BE2C (cell line): ENCODE data around the gene CDC34.

Experiments used
- DNase-seq: peaks from one replicate; pipeline ENCODE4 v3.0.0-alpha.2; 2020
- H3K27me3 ChIP-seq: fragments of 250-450 bp; sonication (Bioruptor Pico); 2 replicates; pipeline ENCODE4 v1.5.1; 2020; ENCODE audit warnings: mild to moderate bottlenecking
- H3K36me3 ChIP-seq: fragments of 250-450 bp; sonication (Bioruptor Pico); 2 replicates; pipeline ENCODE4 v1.5.1; 2020; ENCODE audit warnings: mild to moderate bottlenecking
- H3K4me1 ChIP-seq: fragments of 250-450 bp; sonication (Bioruptor Pico); 2 replicates; pipeline ENCODE4 v1.5.1; 2020
- H3K4me3 ChIP-seq: 2 replicates; pipeline ENCODE4 v1.5.1; 2011; ENCODE audit warnings: low read depth, low read length
- H3K9me3 ChIP-seq: fragments of 250-450 bp; sonication (Bioruptor Pico); 2 replicates; pipeline ENCODE4 v1.5.1; 2020
- CTCF ChIP-seq: IDR thresholded peaks from 2 replicates; pipeline ENCODE4 v1.5.1; 2012; ENCODE audit warnings: mild to moderate bottlenecking, low read depth, low read length

The CDC34 gene

DNA sequence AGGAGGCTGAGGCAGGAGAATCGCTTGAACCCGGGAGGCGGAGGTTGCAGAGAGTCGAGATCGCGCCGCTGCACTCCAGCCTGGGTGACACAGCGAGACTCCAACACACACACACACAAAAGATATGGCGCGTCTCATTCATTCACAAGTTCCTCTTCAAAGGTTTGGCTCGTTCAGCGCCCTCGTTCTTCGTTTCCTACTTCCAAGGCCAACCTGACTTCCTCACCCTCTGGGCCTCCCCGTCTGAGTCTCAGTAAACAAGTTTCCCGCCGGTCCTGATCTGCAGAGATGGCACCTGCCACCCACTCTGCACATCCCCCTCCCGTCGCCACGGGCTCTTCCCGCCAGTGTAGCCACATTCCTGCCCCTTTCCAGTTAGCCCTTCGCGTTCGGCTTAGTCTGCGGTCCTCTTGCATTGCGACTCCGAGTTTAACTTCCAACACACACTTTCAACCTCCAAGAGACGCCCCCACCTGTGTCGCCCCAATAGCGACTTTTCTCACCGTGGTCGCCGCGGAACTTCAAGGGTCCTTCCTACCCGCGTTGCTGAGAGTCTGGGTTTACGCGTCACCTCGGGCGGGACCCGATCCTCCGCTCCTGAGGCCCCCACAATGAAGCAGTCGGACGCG is 39.5 kb downstream of the CDC34 start:
- H3K4me3 ChIP-seq, result peak overlapping the region; percentile 53
- no peaks in the 10 kb centered on the region for H3K9me3 ChIP-seq
- no peaks in the 10 kb centered on the region for H3K27me3 ChIP-seq
- H3K36me3 ChIP-seq, result no peaks in the 10 kb centered on the region; the same call in 1 of the 2 replicates
- TF ChIP-seq CTCF, result no peak
- DNase-seq, result peak; percentile 41
- H3K4me1 ChIP-seq, result peaks cover 11% of the 10 kb centered on the region

- Histone ChIP-seq H3K4me3 (peak overlapping the region; percentile 53), H3K9me3 (no peaks in the 10 kb centered on the region), H3K4me1 (peaks cover 15% of the 10 kb centered on the region), H3K36me3 (peaks cover 4% of the 10 kb centered on the region), H3K27me3 (no peaks in the 10 kb centered on the region)
- DNase-seq, result no peak
- no peak for TF ChIP-seq CTCF
Observed at GRCh38 chr19:571566-571974, 40.0 kb downstream of the CDC34 start.

DNA sequence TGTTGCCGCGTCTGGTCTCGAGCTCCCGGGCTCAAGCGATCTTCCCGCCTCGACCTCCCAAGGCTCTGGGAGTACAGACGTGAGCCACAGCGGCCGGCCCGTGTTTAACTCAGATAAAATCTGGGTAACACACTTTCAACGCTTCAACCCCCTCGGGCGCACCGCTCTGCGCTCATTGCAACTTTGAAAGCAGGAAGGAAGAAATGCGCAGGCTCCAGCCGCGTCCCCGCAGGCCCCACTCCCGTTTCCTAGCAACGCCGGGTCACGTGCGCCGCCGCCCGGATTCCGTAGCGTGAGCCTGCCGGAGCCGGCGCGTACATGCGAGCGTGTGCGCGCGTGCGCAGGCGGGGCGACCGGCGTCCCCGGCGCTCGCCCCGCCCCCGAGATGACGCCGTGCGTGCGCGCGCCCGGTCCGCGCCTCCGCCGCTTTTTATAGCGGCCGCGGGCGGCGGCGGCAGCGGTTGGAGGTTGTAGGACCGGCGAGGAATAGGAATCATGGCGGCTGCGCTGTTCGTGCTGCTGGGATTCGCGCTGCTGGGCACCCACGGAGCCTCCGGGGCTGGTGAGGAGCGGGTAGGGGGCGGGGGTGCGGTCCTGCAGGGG is 40.7 kb downstream of the CDC34 start, which contains the start of gene BSG:
BSG (plus strand) TSS at position 457 of the 603 bp plus-strand sequence; CDS start at position 496, 39 bp downstream.
- no peaks in the 10 kb centered on the region for H3K27me3 ChIP-seq
- H3K4me3 ChIP-seq, result peak within 1 kb of the TSS; percentile 99
- TF ChIP-seq CTCF, result no peak
- H3K9me3 ChIP-seq, result no peaks in the 10 kb centered on the region
- peak; percentile 99 for DNase-seq
- peaks cover 15% of the 10 kb centered on the region for H3K4me1 ChIP-seq
- peaks cover 7% of the 10 kb centered on the region for H3K36me3 ChIP-seq

- no peak for DNase-seq
- peak overlapping the region; percentile 99 for H3K4me3 ChIP-seq
- peaks cover 13% of the 10 kb centered on the region for H3K36me3 ChIP-seq
- peaks cover 15% of the 10 kb centered on the region for H3K4me1 ChIP-seq
- no peaks in the 10 kb centered on the region for H3K27me3 ChIP-seq
- no peak for TF ChIP-seq CTCF
- H3K9me3 ChIP-seq, result no peaks in the 10 kb centered on the region
Observed at GRCh38 chr19:572743-573518, 41.4 kb downstream of the CDC34 start.

- Histone ChIP-seq H3K4me1 (peaks cover 15% of the 10 kb centered on the region), H3K27me3 (no peaks in the 10 kb centered on the region), H3K9me3 (no peaks in the 10 kb centered on the region), H3K4me3 (peak overlapping the region; percentile 99), H3K36me3 (peaks cover 18% of the 10 kb centered on the region)
- TF ChIP-seq CTCF, result no peak
- no peak for DNase-seq
Observed at GRCh38 chr19:573519-573825, 41.9 kb downstream of the CDC34 start.
